Tibial nerve (tissue), 3 donors: ENCODE data around the gene ZC3H8.

Experiments
- CTCF ChIP-seq, 5 experiments: fragments of 200-600 bp in 3 of 5; fragments of 450-650 bp in 2 of 5; sonication (generic) in 3 of 5; IDR thresholded peaks; one replicate each; pipeline ENCODE4 v1.5.1; 2016 to 2019; ENCODE audit warnings: antibody characterized with exemption in 5 of 5, mild to moderate bottlenecking in 3 of 5, moderate library complexity in 2 of 5
- POLR2A ChIP-seq, 2 donors: fragments of 450-650 bp; IDR thresholded peaks; one replicate each; pipeline ENCODE4 v1.6.1; 2017; ENCODE audit warnings: antibody characterized with exemption in 2 of 2, mild to moderate bottlenecking in 2 of 2, moderate library complexity in 2 of 2

GRCh38 chr2:112162341-112162740 is 92.5 kb downstream of the ZC3H8 start:
- TF ChIP-seq POLR2A (IDR thresholded peaks at IDR 0.05) (no peak), CTCF (IDR thresholded peaks at IDR 0.05) (no peak)
